H1 (cell line): ENCODE data around the gene CHN2. TPM values are rescaled to one million over a fixed set of nuclear protein-coding genes. Genes with fewer than 3 reads are reported as not detected.

Experiments used
- CHD7 ChIP-seq: fragments of 300-600 bp; sonication (generic); IDR thresholded peaks from 2 replicates; pipeline ENCODE4 v1.7.1; 2012; ENCODE audit warnings: low read length, moderate library complexity, mild to moderate bottlenecking, inconsistent platforms; ENCODE audit not compliant: insufficient replicate concordance
- SAP30 ChIP-seq: fragments of 300-600 bp; sonication (generic); IDR thresholded peaks from 2 replicates; pipeline ENCODE4 v1.7.1; 2012; ENCODE audit warnings: low read length, moderate library complexity, mild to moderate bottlenecking, inconsistent platforms; ENCODE audit not compliant: insufficient read depth, insufficient replicate concordance
- SIN3A ChIP-seq, 2 experiments: IDR thresholded peaks in 1 of 2; conservative IDR thresholded peaks in 1 of 2; 2 replicates each; pipeline ENCODE4 v1.6.1; 2011 to 2012; ENCODE audit warnings: low read length in 2 of 2, improper control_type of control experiment in 1 of 2, low read depth in 1 of 2, mild to moderate bottlenecking in 1 of 2
- SRF ChIP-seq: IDR thresholded peaks from 2 replicates; pipeline ENCODE4 v1.6.1; 2011; ENCODE audit warnings: mild to moderate bottlenecking, low read depth, low read length, moderate library complexity
- polyA plus RNA-seq, 7 experiments: library from polyadenylated mRNA; depleted of rRNA in 3 of 7; stranded (reverse) in 5 of 7; unstranded in 2 of 7; fragments of >200 nt in 5 of 7; fragments of 200-250 nt in 2 of 7; gene quantifications; 1 replicate in 5 of 7; 2 replicates in 1 of 7; 4 replicates in 1 of 7; pipeline versions ENCODE4 v1.2.1 to v1.2.3, GENCODE V29; 2011 to 2013; ENCODE audit warnings: missing spikeins in 2 of 7, mixed read lengths in 2 of 7
- total RNA-seq: library from RNA; stranded (reverse); fragmentation: NEBNext Ultra II Directional; extraction: Animal tissue kit (Norgen Biotek cat#: 25700); gene quantifications from 2 replicates; pipeline ENCODE4 v1.2.1, GENCODE V29; 2021

Gene CHN2
- total and polyA plus RNA-seq, 2 of the 8 experiments (the other 6 are each of a cell fraction or from before 2014, with no cell fraction given): 2.9 to 4.8 TPM

GRCh38 chr7:29414216-29414615 is 219.6 kb downstream of the CHN2 start (continued):
- TF ChIP-seq CHD7 (no peak), SAP30 (no peak), SRF (no peak), SIN3A (conservative IDR thresholded peaks at IDR 0.05 in 1 of 2, IDR thresholded peaks at IDR 0.05 in 1 of 2; ENCODE audit: low read depth in 1 of 2, low read length in 2 of 2) (no peak)
